ENCODE data around the gene PRKCE. TPM values are rescaled to one million over a fixed set of nuclear protein-coding genes. Genes with fewer than 3 reads are reported as not detected.

The PRKCE gene
- total RNA-seq, 2 donors from 2014 or later, result 7.3 to 20.8 TPM

- DNase-seq (no peak), ATAC-seq (no peak)
- Histone ChIP-seq H3K27ac (no peak overlapping the region), H3K9me3 (no peaks in the 10 kb centered on the region), H3K27me3 (no peaks in the 10 kb centered on the region), H3K36me3 (replicated peaks in 1 of 2; ENCODE audit: insufficient read depth in 1 of 2, low read depth in 2 of 2) (no peaks in the 10 kb centered on the region), H3K4me1 (no peaks in the 10 kb centered on the region), H3K4me3 (no peak overlapping the region)
- intact Hi-C loops (cut with DNase I), result no loop called here
- TF ChIP-seq, protein P1, sequence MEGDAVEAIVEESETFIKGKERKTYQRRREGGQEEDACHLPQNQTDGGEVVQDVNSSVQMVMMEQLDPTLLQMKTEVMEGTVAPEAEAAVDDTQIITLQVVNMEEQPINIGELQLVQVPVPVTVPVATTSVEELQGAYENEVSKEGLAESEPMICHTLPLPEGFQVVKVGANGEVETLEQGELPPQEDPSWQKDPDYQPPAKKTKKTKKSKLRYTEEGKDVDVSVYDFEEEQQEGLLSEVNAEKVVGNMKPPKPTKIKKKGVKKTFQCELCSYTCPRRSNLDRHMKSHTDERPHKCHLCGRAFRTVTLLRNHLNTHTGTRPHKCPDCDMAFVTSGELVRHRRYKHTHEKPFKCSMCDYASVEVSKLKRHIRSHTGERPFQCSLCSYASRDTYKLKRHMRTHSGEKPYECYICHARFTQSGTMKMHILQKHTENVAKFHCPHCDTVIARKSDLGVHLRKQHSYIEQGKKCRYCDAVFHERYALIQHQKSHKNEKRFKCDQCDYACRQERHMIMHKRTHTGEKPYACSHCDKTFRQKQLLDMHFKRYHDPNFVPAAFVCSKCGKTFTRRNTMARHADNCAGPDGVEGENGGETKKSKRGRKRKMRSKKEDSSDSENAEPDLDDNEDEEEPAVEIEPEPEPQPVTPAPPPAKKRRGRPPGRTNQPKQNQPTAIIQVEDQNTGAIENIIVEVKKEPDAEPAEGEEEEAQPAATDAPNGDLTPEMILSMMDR (IDR thresholded peaks at IDR 0.05), result no peak
- TF ChIP-seq POLR2A (IDR thresholded peaks at IDR 0.05), result no peak
- WGBS, 2 donors, result 85 to 93% methylated on average over 6 of the region's 6 CpGs
Observed at GRCh38 chr2:46016091-46016490, 364.6 kb downstream of the PRKCE start.

- H3K4me1 ChIP-seq, result no peaks in the 10 kb centered on the region
- no peaks in the 10 kb centered on the region for H3K9me3 ChIP-seq
- no peaks in the 10 kb centered on the region for H3K36me3 ChIP-seq (replicated peaks in 1 of 2; ENCODE audit: insufficient read depth in 1 of 2, low read depth in 2 of 2)
- no peak overlapping the region for H3K27ac ChIP-seq
- DNase-seq (no peak), ATAC-seq (no peak)
- H3K27me3 ChIP-seq, result no peaks in the 10 kb centered on the region
- WGBS, 2 donors, result 84 to 87% methylated on average over 10 of the region's 10 CpGs
- intact Hi-C loops (cut with DNase I), result no loop called here
- H3K4me3 ChIP-seq, result no peak overlapping the region
- no peak for TF ChIP-seq POLR2A (IDR thresholded peaks at IDR 0.05)
Observed at GRCh38 chr2:46018773-46019591, 367.5 kb downstream of the PRKCE start.

DNA sequence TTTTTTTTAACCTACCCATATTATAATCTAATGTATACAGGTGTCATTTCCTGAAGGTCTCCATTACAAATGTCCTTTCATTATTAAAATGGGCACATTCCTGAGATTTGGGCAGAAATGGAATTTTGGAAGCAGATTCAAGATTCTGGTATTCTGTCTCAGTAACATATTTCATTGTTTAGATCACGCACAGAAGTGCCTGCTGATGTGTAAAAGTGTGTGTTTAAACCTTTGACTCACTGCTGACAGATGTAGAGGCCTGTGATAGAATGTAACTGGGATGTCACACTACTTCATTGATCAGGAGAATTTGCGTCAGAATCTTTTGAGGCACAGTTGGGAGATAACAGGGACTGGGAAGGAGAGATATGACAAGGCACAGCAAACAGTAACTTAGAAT is 368.9 kb downstream of the PRKCE start:
- intact Hi-C loops (cut with DNase I), result no loop called here
- H3K36me3 ChIP-seq (replicated peaks in 1 of 2; ENCODE audit: insufficient read depth in 1 of 2, low read depth in 2 of 2), result no peaks in the 10 kb centered on the region
- 92% methylated on average over 2 of the region's 2 CpGs for WGBS, 2 donors
- no peak overlapping the region for H3K27ac ChIP-seq
- ATAC-seq (no peak), DNase-seq (no peak)
- no peak for TF ChIP-seq POLR2A (IDR thresholded peaks at IDR 0.05)
- TF ChIP-seq, protein P1 (IDR thresholded peaks at IDR 0.05), result no peak
- no peaks in the 10 kb centered on the region for H3K4me1 ChIP-seq
- H3K27me3 ChIP-seq, result no peaks in the 10 kb centered on the region
- H3K9me3 ChIP-seq, result no peaks in the 10 kb centered on the region
- no peak overlapping the region for H3K4me3 ChIP-seq

DNA sequence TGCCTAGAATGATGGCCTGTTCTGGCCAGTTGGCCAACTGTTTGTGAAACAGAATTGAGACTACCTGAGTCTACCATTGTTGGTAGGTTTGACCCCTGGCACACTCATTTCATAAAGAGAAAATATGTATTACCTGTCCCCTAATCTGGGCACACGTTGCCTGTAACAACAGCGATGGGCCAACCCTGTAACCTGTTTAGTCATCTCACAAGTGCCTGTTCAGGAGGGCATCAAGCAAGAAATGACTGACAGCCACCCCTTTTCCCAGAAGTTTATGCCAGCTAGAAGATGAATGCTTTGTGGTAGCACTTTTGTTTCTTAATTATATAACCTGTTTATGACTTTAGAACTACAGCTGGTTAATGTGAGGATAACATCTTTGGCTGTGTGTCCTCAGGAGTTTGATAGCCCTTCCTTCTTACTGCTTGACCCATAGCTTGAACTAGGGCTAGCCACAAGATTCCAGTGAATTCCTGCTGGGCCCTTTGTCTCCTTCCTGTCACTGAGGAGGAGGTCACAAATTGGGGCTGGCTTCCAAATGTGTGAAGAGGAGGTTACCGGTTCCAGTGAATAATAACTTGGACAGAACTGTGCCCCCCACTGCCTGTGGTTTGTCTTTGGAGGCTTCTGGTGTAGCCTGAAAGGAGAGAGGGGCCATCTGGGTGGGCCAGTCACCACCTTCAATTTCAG is 371.8 kb downstream of the PRKCE start:
- H3K4me3 ChIP-seq, result no peak overlapping the region
- no peaks in the 10 kb centered on the region for H3K9me3 ChIP-seq
- no peaks in the 10 kb centered on the region for H3K4me1 ChIP-seq
- no peaks in the 10 kb centered on the region for H3K36me3 ChIP-seq (replicated peaks in 1 of 2; ENCODE audit: insufficient read depth in 1 of 2, low read depth in 2 of 2)
- H3K27me3 ChIP-seq, result no peaks in the 10 kb centered on the region
- TF ChIP-seq POLR2A (IDR thresholded peaks at IDR 0.05), result no peak
- TF ChIP-seq, protein P1 (IDR thresholded peaks at IDR 0.05), result no peak
- 81 to 91% methylated on average over 3 of the region's 3 CpGs for WGBS, 2 donors
- intact Hi-C loops (cut with DNase I), result no loop called here
- no peak overlapping the region for H3K27ac ChIP-seq
- DNase-seq, result no peak
- no peak for ATAC-seq

DNA sequence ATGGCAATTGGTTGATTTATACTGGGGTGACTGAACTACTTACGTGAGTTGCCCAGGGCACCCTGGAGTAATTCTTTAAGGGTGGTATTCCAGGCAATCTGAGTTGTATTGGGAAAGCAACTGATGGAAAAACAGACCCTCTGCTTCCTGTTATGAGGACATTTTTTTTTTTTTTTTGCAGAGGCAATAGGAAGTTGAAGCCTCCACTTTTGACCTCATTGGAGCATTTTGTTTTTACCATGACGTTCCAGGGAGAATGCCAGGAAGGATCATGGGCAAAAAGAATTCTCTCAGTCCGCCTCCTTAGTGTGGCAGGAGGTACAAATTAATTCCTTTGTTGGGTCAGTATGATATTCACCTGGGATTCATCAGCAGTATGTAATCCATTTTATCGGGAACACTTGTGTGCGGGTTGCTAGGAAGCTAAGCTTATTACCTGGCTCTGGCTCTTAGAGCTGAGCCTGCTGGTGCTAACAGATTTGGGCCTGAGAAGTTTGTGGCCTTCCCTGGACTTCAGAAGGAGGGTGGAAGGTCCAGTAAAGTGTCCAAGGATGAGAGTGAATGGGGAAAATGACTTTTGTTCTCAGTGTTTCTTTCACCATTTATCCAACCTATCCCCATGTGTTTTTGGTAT is 372.8 kb downstream of the PRKCE start:
- H3K27ac ChIP-seq, result no peak overlapping the region
- WGBS, 2 donors, result 87% methylated on average over 5 of the region's 5 CpGs

More for the DNA sequence above, 372.8 kb downstream of the PRKCE start:
- Histone ChIP-seq H3K4me1 (no peaks in the 10 kb centered on the region), H3K9me3 (no peaks in the 10 kb centered on the region), H3K36me3 (replicated peaks in 1 of 2; ENCODE audit: insufficient read depth in 1 of 2, low read depth in 2 of 2) (no peaks in the 10 kb centered on the region), H3K27me3 (no peaks in the 10 kb centered on the region), H3K4me3 (no peak overlapping the region)
- TF ChIP-seq, protein P1 (IDR thresholded peaks at IDR 0.05), result no peak
- TF ChIP-seq POLR2A (IDR thresholded peaks at IDR 0.05), result no peak
- intact Hi-C loops (cut with DNase I), result no loop called here
- ATAC-seq (no peak), DNase-seq (no peak)

All from body of pancreas (tissue), 4 donors.